Activated CD8-positive, alpha-beta T cell treated with anti-CD3 and anti-CD28 coated beads for 36 hours (primary cell): ENCODE data around the gene SELENOO. TPM values are rescaled to one million over a fixed set of nuclear protein-coding genes. Genes with fewer than 3 reads are reported as not detected.
A peak's percentile ranks its signal among the peaks of the same experiment; 100 is the strongest.

Experiments
- ATAC-seq: fragments of 200-7000 bp; cut with Tn5 transposase; one replicate; pipeline ENCODE4 v1.10.0; 2021; ENCODE audit warnings: mild to moderate bottlenecking, moderate library complexity
- CTCF ChIA-PET: fragments of 350-600 bp; sonication (Branson Sonifier 250); formaldehyde crosslinking; loops from one replicate; lab custom pipeline; 2021; ENCODE audit warnings: antibody characterized with exemption; lab: Charles Lee
- POLR2A ChIA-PET: fragments of 350-600 bp; sonication (Branson Sonifier 250); formaldehyde crosslinking; loops from one replicate; lab custom pipeline; 2021; ENCODE audit warnings: antibody characterized with exemption; lab: Charles Lee
- DNase-seq: peaks from one replicate; pipeline ENCODE4 v3.0.0-alpha.2; 2020
- H3K27ac Mint-ChIP-seq: one replicate; pipeline ENCODE4 v1.8.0; 2021; ENCODE audit warnings: mild to moderate bottlenecking, mixed read lengths
- H3K27me3 Mint-ChIP-seq: one replicate; pipeline ENCODE4 v1.8.0; 2021; ENCODE audit warnings: mixed read lengths
- H3K36me3 Mint-ChIP-seq: one replicate; pipeline ENCODE4 v1.8.0; 2021; ENCODE audit warnings: low read depth, mixed read lengths
- H3K4me1 Mint-ChIP-seq: one replicate; pipeline ENCODE4 v1.8.0; 2021; ENCODE audit warnings: low read depth, mixed read lengths
- H3K4me3 Mint-ChIP-seq: one replicate; pipeline ENCODE4 v1.8.0; 2021; ENCODE audit warnings: mild to moderate bottlenecking, moderate library complexity, mixed read lengths
- H3K9me3 Mint-ChIP-seq: one replicate; pipeline ENCODE4 v1.8.0; 2021; ENCODE audit warnings: mixed read lengths
- CTCF ChIP-seq: fragments of 200-600 bp; IDR thresholded peaks from one replicate; pipeline ENCODE4 v1.8.0; 2022; ENCODE audit warnings: antibody characterized with exemption, mild to moderate bottlenecking
- intact Hi-C: fragments of 100-400 bp; cut with micrococcal nuclease; formaldehyde crosslinking; loops from one replicate; pipeline ENCODE4 v1.10.0; 2022
- total RNA-seq, 2 experiments: library from RNA; stranded (reverse); gene quantifications; one replicate each; pipeline ENCODE4 v1.2.3, GENCODE V29; 2021

Gene SELENOO
- total RNA-seq, 2 experiments from 2014 or later: 24.0 to 25.5 TPM

GRCh38 chr22:50221410-50222300 lies 20.8 kb downstream of the SELENOO start:
- Mint-ChIP-seq H3K36me3 (peaks cover 34% of the 10 kb centered on the region), H3K27ac (no peak overlapping the region), H3K27me3 (no peaks in the 10 kb centered on the region), H3K4me1 (no peaks in the 10 kb centered on the region), H3K9me3 (no peaks in the 10 kb centered on the region), H3K4me3 (no peak overlapping the region)
- ATAC-seq: no peak
- peak; percentile 25 for DNase-seq
- intact Hi-C loops: no loop called here
- ChIA-PET POLR2A (interaction anchor here (0.6 kb wide), 1 partner anchor 220 kb away, joined by 3 read pairs; no protein-coding TSS in a partner anchor), CTCF (interaction anchor here (1.3 to 1.4 kb wide), 2 partner anchors 13 to 70 kb away, joined by 4 to 7 read pairs; no protein-coding TSS in a partner anchor)
- TF ChIP-seq CTCF: no peak

GRCh38 chr22:50222508-50222907 lies 21.7 kb downstream of the SELENOO start:
- peaks cover 35% of the 10 kb centered on the region for H3K36me3 Mint-ChIP-seq
- CTCF ChIA-PET: no interaction called here
- POLR2A ChIA-PET: no interaction called here
- DNase-seq (no peak), ATAC-seq (no peak)
- no peak overlapping the region for H3K4me3 Mint-ChIP-seq
- no peaks in the 10 kb centered on the region for H3K27me3 Mint-ChIP-seq
- H3K27ac Mint-ChIP-seq: no peak overlapping the region
- no peaks in the 10 kb centered on the region for H3K9me3 Mint-ChIP-seq
- intact Hi-C loops: no loop called here
- no peak for TF ChIP-seq CTCF
- no peaks in the 10 kb centered on the region for H3K4me1 Mint-ChIP-seq

GRCh38 chr22:50224071-50224470 lies 23.3 kb downstream of the SELENOO start:
- Mint-ChIP-seq H3K27me3 (no peaks in the 10 kb centered on the region), H3K27ac (no peak overlapping the region), H3K4me3 (no peak overlapping the region), H3K9me3 (no peaks in the 10 kb centered on the region), H3K36me3 (peaks cover 36% of the 10 kb centered on the region), H3K4me1 (no peaks in the 10 kb centered on the region)
- CTCF ChIA-PET: no interaction called here
- DNase-seq (no peak), ATAC-seq (no peak)
- intact Hi-C loops: no loop called here
- no peak for TF ChIP-seq CTCF
- POLR2A ChIA-PET: interaction anchor here (1.1 kb wide), 1 partner anchor 71 kb away, joined by 3 read pairs; no protein-coding TSS in a partner anchor

GRCh38 chr22:50225200-50225969 lies 24.6 kb downstream of the SELENOO start:
- ChIA-PET CTCF (no interaction called here), POLR2A (interaction anchor here (1.1 kb wide), 1 partner anchor 14 kb away, joined by 3 read pairs; no protein-coding TSS in a partner anchor)
- intact Hi-C loops: no loop called here
- no peak for DNase-seq
- ATAC-seq: no peak
- H3K36me3 Mint-ChIP-seq: peaks cover 27% of the 10 kb centered on the region
- H3K9me3 Mint-ChIP-seq: no peaks in the 10 kb centered on the region
- H3K4me1 Mint-ChIP-seq: no peaks in the 10 kb centered on the region
- no peak for TF ChIP-seq CTCF
- no peaks in the 10 kb centered on the region for H3K27me3 Mint-ChIP-seq
- no peak overlapping the region for H3K4me3 Mint-ChIP-seq
- no peak overlapping the region for H3K27ac Mint-ChIP-seq
